Gastroesophageal sphincter (tissue), 4 donors: ENCODE results near the gene SHANK3. TPM values are rescaled to one million over a fixed set of nuclear protein-coding genes. Genes with fewer than 3 reads are reported as not detected.

Experiments used
- ATAC-seq: fragments of 150-250 bp; one replicate; pipeline ENCODE4 v1.9.1; 2016; ENCODE audit warnings: mild to moderate bottlenecking, moderate library complexity
- H3K27ac ChIP-seq, 4 donors: fragments of 200-600 bp; sonication (generic) in 3 of 4; 1 replicate in 3 of 4; 2 replicates in 1 of 4; pipeline ENCODE4 v1.5.1; 2016 to 2019
- H3K27me3 ChIP-seq: fragments of 200-600 bp; sonication (generic); one replicate; pipeline ENCODE4 v1.5.1; 2019
- H3K36me3 ChIP-seq, 2 donors: fragments of 200-600 bp; sonication (generic); one replicate each; pipeline ENCODE4 v1.5.1; 2019; ENCODE audit warnings: control low read depth in 1 of 2
- H3K4me1 ChIP-seq, 3 donors: fragments of 200-600 bp; sonication (generic); 1 replicate in 2 of 3; 2 replicates in 1 of 3; pipeline ENCODE4 v1.5.1; 2016 to 2019; ENCODE audit warnings: control low read depth in 2 of 3
- H3K4me3 ChIP-seq, 2 donors: fragments of 200-600 bp; sonication (generic); one replicate each; pipeline ENCODE4 v1.5.1; 2019; ENCODE audit warnings: mild to moderate bottlenecking in 1 of 2, moderate library complexity in 1 of 2
- H3K9me3 ChIP-seq, 3 donors: fragments of 200-600 bp; sonication (generic); one replicate each; pipeline ENCODE4 v1.5.1; 2017 to 2019; ENCODE audit warnings: control low read depth in 2 of 3
- EP300 ChIP-seq: sonication (generic); formaldehyde crosslinking; IDR thresholded peaks from one replicate; pipeline ENCODE4 v1.6.1; 2017; ENCODE audit warnings: antibody characterized with exemption, mild to moderate bottlenecking
- POLR2A ChIP-seq, 2 donors: fragments of 450-650 bp; IDR thresholded peaks; one replicate each; pipeline ENCODE4 v1.6.1; 2017; ENCODE audit warnings: antibody characterized with exemption in 2 of 2, mild to moderate bottlenecking in 2 of 2, moderate library complexity in 1 of 2
- POLR2AphosphoS5 ChIP-seq: sonication (generic); formaldehyde crosslinking; IDR thresholded peaks from one replicate; pipeline ENCODE4 v1.6.1; 2017; ENCODE audit warnings: antibody characterized with exemption
- WGBS, 2 donors: methylation state at CpG; one replicate each; pipeline ENCODE4 v1.1.5; 2018; ENCODE audit warnings: low coverage in 1 of 2; 5-methylcytosine and 5-hydroxymethylcytosine counted together
- total RNA-seq, 4 donors: library from RNA; depleted of rRNA; stranded (reverse); fragments of >200 nt; gene quantifications; one replicate each; pipeline ENCODE4 v1.1.0, GENCODE V29; 2016
- TF ChIP-seq, protein P1 (sequence below), 4 experiments: fragments of 200-600 bp in 2 of 4; fragments of 450-650 bp in 2 of 4; sonication (generic) in 1 of 4; IDR thresholded peaks; one replicate each; pipeline ENCODE4 v1.5.1; 2017 to 2019; ENCODE audit warnings: antibody characterized with exemption in 4 of 4, mild to moderate bottlenecking in 2 of 4, moderate library complexity in 2 of 4

SHANK3 gene
- total RNA-seq, 4 donors from 2014 or later: 5.9 to 20.5 (median 13.0) TPM

DNA sequence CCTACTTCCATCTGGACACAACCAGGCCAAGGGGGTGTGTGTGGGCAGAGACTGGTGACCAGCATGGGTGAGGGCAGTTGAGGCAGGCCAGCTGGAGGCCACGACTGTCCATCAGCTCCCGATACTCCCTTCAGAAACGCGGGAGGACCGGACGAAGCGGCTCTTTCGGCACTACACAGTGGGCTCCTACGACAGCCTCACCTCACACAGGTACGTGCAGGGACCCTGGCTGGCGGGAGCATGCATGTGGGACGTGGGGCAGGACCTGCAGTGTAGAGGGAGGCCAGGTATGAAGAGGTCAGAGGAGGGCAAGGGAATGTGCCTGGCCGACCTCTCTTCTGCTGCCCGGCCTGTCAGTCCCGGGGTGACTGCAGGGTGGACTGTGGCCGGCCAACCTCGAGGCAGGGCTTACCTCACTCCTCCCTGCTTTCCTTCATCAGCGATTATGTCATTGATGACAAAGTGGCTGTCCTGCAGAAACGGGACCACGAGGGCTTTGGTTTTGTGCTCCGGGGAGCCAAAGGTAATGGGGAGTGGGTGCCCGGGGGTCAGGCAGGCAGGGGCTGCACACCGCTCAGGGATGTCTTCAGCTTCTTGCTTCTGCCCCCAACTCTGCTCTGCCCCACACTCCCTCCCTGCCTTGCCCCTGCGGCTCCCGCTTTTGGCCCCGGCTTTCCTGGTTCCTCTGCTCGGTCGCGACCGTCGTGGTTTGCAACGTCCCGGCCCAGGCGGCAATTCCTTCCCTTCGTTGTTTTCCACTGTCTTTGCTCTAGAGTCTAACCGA, 31.3 kb downstream of the SHANK3 start:
- H3K27me3 ChIP-seq: no peaks in the 10 kb centered on the region
- WGBS, 2 donors: 100% methylated on average over 1 of the region's 36 CpGs; no CpG with 5 or more reads in 1 of the 2 donors
- TF ChIP-seq POLR2A (IDR thresholded peaks at IDR 0.05): no peak
- TF ChIP-seq EP300: no peak
- TF ChIP-seq POLR2AphosphoS5: no peak
- TF ChIP-seq, protein P1, sequence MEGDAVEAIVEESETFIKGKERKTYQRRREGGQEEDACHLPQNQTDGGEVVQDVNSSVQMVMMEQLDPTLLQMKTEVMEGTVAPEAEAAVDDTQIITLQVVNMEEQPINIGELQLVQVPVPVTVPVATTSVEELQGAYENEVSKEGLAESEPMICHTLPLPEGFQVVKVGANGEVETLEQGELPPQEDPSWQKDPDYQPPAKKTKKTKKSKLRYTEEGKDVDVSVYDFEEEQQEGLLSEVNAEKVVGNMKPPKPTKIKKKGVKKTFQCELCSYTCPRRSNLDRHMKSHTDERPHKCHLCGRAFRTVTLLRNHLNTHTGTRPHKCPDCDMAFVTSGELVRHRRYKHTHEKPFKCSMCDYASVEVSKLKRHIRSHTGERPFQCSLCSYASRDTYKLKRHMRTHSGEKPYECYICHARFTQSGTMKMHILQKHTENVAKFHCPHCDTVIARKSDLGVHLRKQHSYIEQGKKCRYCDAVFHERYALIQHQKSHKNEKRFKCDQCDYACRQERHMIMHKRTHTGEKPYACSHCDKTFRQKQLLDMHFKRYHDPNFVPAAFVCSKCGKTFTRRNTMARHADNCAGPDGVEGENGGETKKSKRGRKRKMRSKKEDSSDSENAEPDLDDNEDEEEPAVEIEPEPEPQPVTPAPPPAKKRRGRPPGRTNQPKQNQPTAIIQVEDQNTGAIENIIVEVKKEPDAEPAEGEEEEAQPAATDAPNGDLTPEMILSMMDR (IDR thresholded peaks at IDR 0.05): no peak
- peaks cover 0 to 18% (median 0%) of the 10 kb centered on the region in 3 donors for H3K4me1 ChIP-seq
- H3K9me3 ChIP-seq: no peaks in the 10 kb centered on the region
- H3K4me3 ChIP-seq: no peak overlapping the region
- no peak for ATAC-seq
- H3K36me3 ChIP-seq: peaks cover 0 to 72% of the 10 kb centered on the region in 2 donors
- H3K27ac ChIP-seq: no peak overlapping the region

GRCh38 chr22:50704510-50705218, 32.0 kb downstream of the SHANK3 start:
- 80% methylated on average over 1 of the region's 37 CpGs; no CpG with 5 or more reads in 1 of the 2 donors for WGBS, 2 donors
- H3K27me3 ChIP-seq: no peaks in the 10 kb centered on the region
- H3K27ac ChIP-seq: no peak overlapping the region
- TF ChIP-seq EP300: no peak
- no peak for TF ChIP-seq POLR2A (IDR thresholded peaks at IDR 0.05)
- no peak for TF ChIP-seq POLR2AphosphoS5
- TF ChIP-seq, protein P1 (IDR thresholded peaks at IDR 0.05): no peak
- H3K36me3 ChIP-seq: peaks cover 0 to 67% of the 10 kb centered on the region in 2 donors
- no peak overlapping the region for H3K4me3 ChIP-seq
- no peaks in the 10 kb centered on the region for H3K9me3 ChIP-seq
- peaks cover 0 to 14% (median 0%) of the 10 kb centered on the region in 3 donors for H3K4me1 ChIP-seq
- no peak for ATAC-seq

DNA sequence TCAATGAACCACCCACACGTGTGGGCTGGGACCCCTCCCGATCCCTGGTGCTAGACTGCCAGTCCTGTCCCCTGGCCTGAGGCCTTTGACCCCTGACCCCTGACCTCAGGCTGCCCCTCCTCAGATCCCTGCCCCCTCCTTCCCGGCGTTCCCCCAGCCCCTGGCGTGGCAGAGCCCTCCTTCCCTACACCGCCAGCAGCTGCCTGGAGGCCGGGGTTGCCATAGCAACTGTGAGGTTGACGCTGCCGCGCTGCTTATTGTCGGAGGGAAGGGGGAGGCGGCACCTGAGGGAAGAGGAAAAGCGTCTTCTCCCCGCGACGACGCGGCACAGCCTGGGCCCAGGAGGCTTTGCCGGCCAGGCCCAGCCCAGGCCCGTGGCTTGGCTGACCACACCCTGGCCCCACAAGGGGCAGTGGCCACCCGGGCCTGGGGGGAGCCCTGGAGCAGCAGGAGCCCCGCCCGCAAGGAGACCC, 32.6 kb downstream of the SHANK3 start:
- H3K27me3 ChIP-seq: no peaks in the 10 kb centered on the region
- H3K36me3 ChIP-seq: peaks cover 0 to 72% of the 10 kb centered on the region in 2 donors
- ATAC-seq: peak; percentile 35
- no peak overlapping the region for H3K4me3 ChIP-seq
- WGBS, 2 donors: 22% methylated on average over 3 of the region's 23 CpGs; no CpG with 5 or more reads in 1 of the 2 donors
- TF ChIP-seq POLR2A (IDR thresholded peaks at IDR 0.05): no peak
- TF ChIP-seq EP300: no peak
- TF ChIP-seq, protein P1 (IDR thresholded peaks at IDR 0.05): no peak
- TF ChIP-seq POLR2AphosphoS5: no peak
- H3K27ac ChIP-seq: no peak overlapping the region
- H3K9me3 ChIP-seq: no peaks in the 10 kb centered on the region
- peaks cover 0 to 10% (median 0%) of the 10 kb centered on the region in 3 donors for H3K4me1 ChIP-seq

DNA sequence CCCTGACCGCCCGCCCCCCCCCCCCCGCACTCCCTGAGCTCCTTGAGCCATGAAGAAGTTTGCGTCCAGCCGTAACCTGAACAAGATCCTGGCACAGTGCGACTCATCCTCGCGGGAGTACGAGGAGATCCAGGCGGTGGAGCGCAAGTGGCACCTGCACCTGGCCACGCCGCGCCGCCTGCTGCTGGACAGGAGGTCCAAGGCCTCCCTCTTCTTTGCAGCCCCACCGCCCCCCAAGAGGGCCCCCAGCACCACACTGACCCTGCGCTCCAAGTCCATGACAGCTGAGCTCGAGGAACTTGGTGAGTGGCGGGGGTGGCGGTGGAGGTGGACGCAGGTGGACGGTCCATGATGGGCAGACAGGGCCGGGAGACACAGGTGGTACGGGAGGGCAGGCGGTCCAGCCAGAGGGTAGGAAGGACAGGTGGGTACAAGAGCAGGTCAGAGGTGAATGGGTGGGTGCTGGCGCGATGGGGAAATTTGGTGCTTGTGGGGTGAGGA, 33.3 kb downstream of the SHANK3 start:
- peaks cover 0 to 12% (median 0%) of the 10 kb centered on the region in 3 donors for H3K4me1 ChIP-seq
- H3K4me3 ChIP-seq: no peak overlapping the region
- peaks cover 0 to 72% of the 10 kb centered on the region in 2 donors for H3K36me3 ChIP-seq
- no peaks in the 10 kb centered on the region for H3K9me3 ChIP-seq
- H3K27ac ChIP-seq: no peak overlapping the region
- 81 to 92% methylated on average over 7 to 11 of the region's 27 CpGs for WGBS, 2 donors
- no peaks in the 10 kb centered on the region for H3K27me3 ChIP-seq
- ATAC-seq: no peak
- TF ChIP-seq, protein P1 (IDR thresholded peaks at IDR 0.05): no peak
- no peak for TF ChIP-seq POLR2A (IDR thresholded peaks at IDR 0.05)
- TF ChIP-seq POLR2AphosphoS5: no peak
- no peak for TF ChIP-seq EP300
